Measurements from ENCODE around the gene B3GNT8. TPM values are rescaled to one million over a fixed set of nuclear protein-coding genes. Genes with fewer than 3 reads are reported as not detected.
"Not testable (repeated sequence)": the region's sequence is repeated elsewhere in the genome, so short reads cannot be mapped to it uniquely, and the experiment has no call there.

Gene B3GNT8
- total and polyA plus RNA-seq, 9 of the 15 experiments (the other 6 are each of a cell fraction or from before 2014, with no cell fraction given): 0.11 to 2.9 (median 0.65) TPM; not detected in 2

- Histone ChIP-seq H3K9me3 (replicated peaks; ENCODE audit: control insufficient read depth, insufficient read depth, low read depth, low read length) (no peaks in the 10 kb centered on the region), H3K9ac (ENCODE audit: insufficient read depth in 1 of 2, low read depth in 2 of 2, low read length in 2 of 2) (0 out of 4 replicates have a peak overlapping the region, but pooled peaks of 1 of the 2 experiments have one; percentile 7), H3K4me1 (replicated peaks in 1 of 2; ENCODE audit: control insufficient read depth in 2 of 2, insufficient read depth in 2 of 2, low read length in 2 of 2) (peaks cover 6 to 34% of the 10 kb centered on the region in 2 experiments; a peak in 4 of 5 replicates), H3K27ac (ENCODE audit: extremely low read depth, low read depth, low read length) (no peak overlapping the region), H3K4me3 (no peak overlapping the region), H2AFZ (ENCODE audit: low read depth, low read length) (no peak overlapping the region), H3K9me1 (ENCODE audit: control insufficient read depth, insufficient read depth, low read length) (no peaks in the 10 kb centered on the region), H3K4me2 (ENCODE audit: insufficient read depth, low read length) (no peak overlapping the region), H3K36me3 (ENCODE audit: control insufficient read depth, insufficient read depth, low read length) (peaks cover 36% of the 10 kb centered on the region), H3K27me3 (ENCODE audit: control insufficient read depth in 2 of 2, insufficient read depth in 2 of 2, low read length in 2 of 2) (no peaks in the 10 kb centered on the region), H3K79me2 (ENCODE audit: control insufficient read depth, insufficient read depth, low read length) (peaks cover 10% of the 10 kb centered on the region), H4K20me1 (replicated peaks; ENCODE audit: control insufficient read depth, insufficient read depth, low read length) (no peaks in the 10 kb centered on the region; the same call in 1 of the 2 replicates)
- FAIRE-seq: no peak
- CTCF ChIA-PET (ENCODE audit: low intra/inter-chr PET ratio): interaction anchor here (1.0 kb wide), 1 partner anchor 159 kb away, joined by 3 read pairs; no protein-coding TSS in a partner anchor
- DNase-seq (ENCODE audit: extremely low read depth in 1 of 4, low spot score in 3 of 4): no peak
- POLR2A ChIA-PET: interaction anchor here (0.5 to 3.0 kb wide), 4 partner anchors 8 to 85 kb away, joined by 3 to 15 read pairs (median 4); partner anchors contain the start of gene B3GNT8
- BruUV-seq (replicated peaks): no TSS peak
- TF ChIP-seq ZNF707 (CRISPR knock-in tag; conservative IDR thresholded peaks at IDR 0.05) (no peak), POLR2G (IDR thresholded peaks at IDR 0.05; ENCODE audit: low read depth, low read length) (0 out of 2 replicates have a peak, but pooled peaks have one; percentile 2)
- in situ Hi-C loops (cut with MboI) (no loop called here), intact Hi-C loops (cut with micrococcal nuclease) (loop anchor here (5.0 to 10.0 kb wide), 2 partner anchors 71 to 114 kb away; partner anchors contain the start of gene B9D2)
- 92% methylated on average over 11 of the region's 19 CpGs for WGBS (ENCODE audit: insufficient coverage, low coverage, missing lambda C conversion rate)
- ATAC-seq: no peak
Observed at GRCh38 chr19:41435936-41436673, 8.9 kb upstream of the B3GNT8 start.

DNA sequence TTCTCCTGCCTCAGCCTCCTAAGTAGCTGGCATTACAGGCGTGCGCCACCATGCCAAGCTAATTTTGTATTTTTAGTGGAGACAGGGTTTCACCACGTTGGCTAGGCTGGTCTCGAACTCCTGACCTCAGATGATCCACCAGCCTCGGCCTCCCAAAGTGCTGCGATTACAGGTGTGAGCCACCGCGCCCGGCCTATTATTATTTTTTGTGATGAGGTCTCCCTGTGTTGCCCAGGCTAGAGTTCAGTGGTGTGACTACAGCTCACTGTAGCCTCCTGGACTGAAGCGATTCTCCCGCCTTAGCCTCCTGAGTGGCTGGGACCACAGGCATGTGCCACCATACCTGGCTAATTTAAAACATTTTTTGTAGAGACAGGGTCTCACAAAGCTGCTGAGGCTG, 8.2 kb upstream of the B3GNT8 start:
- H4K20me1 ChIP-seq (replicated peaks; ENCODE audit: control insufficient read depth, insufficient read depth, low read length); H3K27me3 ChIP-seq (ENCODE audit: control insufficient read depth in 2 of 2, insufficient read depth in 2 of 2, low read length in 2 of 2); BruUV-seq (replicated peaks); FAIRE-seq; H2AFZ ChIP-seq (ENCODE audit: low read depth, low read length); in situ Hi-C loops (cut with MboI); H3K9me3 ChIP-seq (replicated peaks; ENCODE audit: control insufficient read depth, insufficient read depth, low read depth, low read length); H3K4me2 ChIP-seq (ENCODE audit: insufficient read depth, low read length); H3K9me1 ChIP-seq (ENCODE audit: control insufficient read depth, insufficient read depth, low read length); DNase-seq (ENCODE audit: extremely low read depth in 1 of 4, low spot score in 3 of 4); H3K4me3 ChIP-seq; H3K27ac ChIP-seq (ENCODE audit: extremely low read depth, low read depth, low read length); H3K9ac ChIP-seq (ENCODE audit: insufficient read depth in 1 of 2, low read depth in 2 of 2, low read length in 2 of 2); H3K79me2 ChIP-seq (ENCODE audit: control insufficient read depth, insufficient read depth, low read length); ATAC-seq: not testable (repeated sequence)
- ChIA-PET CTCF (ENCODE audit: low intra/inter-chr PET ratio) (interaction anchor here (1.0 kb wide), 1 partner anchor 160 kb away, joined by 3 read pairs; no protein-coding TSS in a partner anchor), POLR2A (interaction anchor here (0.6 to 1.5 kb wide), 4 partner anchors 9 to 103 kb away, joined by 3 to 5 read pairs (median 3); partner anchors contain the start of gene B3GNT8)
- 93% methylated on average over 11 of the region's 11 CpGs for WGBS (ENCODE audit: insufficient coverage, low coverage, missing lambda C conversion rate)
- 0 out of 2 replicates have a peak, but pooled peaks have one; percentile 12 for TF ChIP-seq POLR2G (IDR thresholded peaks at IDR 0.05; ENCODE audit: low read depth, low read length)
- H3K4me1 ChIP-seq (replicated peaks in 1 of 2; ENCODE audit: control insufficient read depth in 2 of 2, insufficient read depth in 2 of 2, low read length in 2 of 2): peaks cover 4 to 29% of the 10 kb centered on the region in 2 experiments; a peak in 4 of 5 replicates
- intact Hi-C loops (cut with micrococcal nuclease): loop anchor here (5.0 to 10.0 kb wide), 2 partner anchors 71 to 113 kb away; partner anchors contain the start of gene B9D2
- peaks cover 40% of the 10 kb centered on the region for H3K36me3 ChIP-seq (ENCODE audit: control insufficient read depth, insufficient read depth, low read length)

Measured in K562 (cell line).